Measurements from ENCODE around the gene CDC42SE1.

Gene CDC42SE1

GRCh38 chr1:151043163-151043562, 16.3 kb downstream of the CDC42SE1 start:
- no peak overlapping the region for H3K9ac ChIP-seq (ENCODE audit: low read depth, low read length)
- H3K4me1 ChIP-seq (ENCODE audit: insufficient read depth, low read length): peaks cover 8% of the 10 kb centered on the region
- H3K36me3 ChIP-seq (ENCODE audit: insufficient read depth, low read length): no peaks in the 10 kb centered on the region
- no peaks in the 10 kb centered on the region for H3K9me3 ChIP-seq (ENCODE audit: control insufficient read depth, insufficient read depth, low read length)

GRCh38 chr1:151039521-151039920, 19.9 kb downstream of the CDC42SE1 start:
- Histone ChIP-seq H3K9ac (ENCODE audit: low read depth, low read length) (no peak overlapping the region), H3K9me3 (ENCODE audit: control insufficient read depth, insufficient read depth, low read length) (no peaks in the 10 kb centered on the region), H3K4me1 (ENCODE audit: insufficient read depth, low read length) (peaks cover 8% of the 10 kb centered on the region), H3K36me3 (ENCODE audit: insufficient read depth, low read length) (peaks cover 2% of the 10 kb centered on the region; the same call in 1 of the 2 replicates)

- H3K4me1 ChIP-seq (ENCODE audit: insufficient read depth, low read length): peaks cover 8% of the 10 kb centered on the region
- H3K36me3 ChIP-seq (ENCODE audit: insufficient read depth, low read length): peaks cover 2% of the 10 kb centered on the region; the same call in 1 of the 2 replicates
- no peak overlapping the region for H3K9ac ChIP-seq (ENCODE audit: low read depth, low read length)
- no peaks in the 10 kb centered on the region for H3K9me3 ChIP-seq (ENCODE audit: control insufficient read depth, insufficient read depth, low read length)
These were observed 22.4 kb downstream of the CDC42SE1 start for GRCh38 chr1:151037032-151037431.

- Histone ChIP-seq H3K36me3 (ENCODE audit: insufficient read depth, low read length) (peaks cover 2% of the 10 kb centered on the region; the same call in 1 of the 2 replicates), H3K9ac (ENCODE audit: low read depth, low read length) (no peak within 1 kb of the TSS), H3K9me3 (ENCODE audit: control insufficient read depth, insufficient read depth, low read length) (no peaks in the 10 kb centered on the region), H3K4me1 (ENCODE audit: insufficient read depth, low read length) (peaks cover 8% of the 10 kb centered on the region)
These were observed 23.1 kb downstream of the CDC42SE1 start, which contains the start of gene BNIPL for GRCh38 chr1:151036356-151036755. Gene BNIPL, plus strand, starts transcription at chr1:151036586. Its CDS starts 140 bp downstream, at chr1:151036726.

GRCh38 chr1:151035167-151035566, 24.3 kb downstream of the CDC42SE1 start:
- Histone ChIP-seq H3K9me3 (ENCODE audit: control insufficient read depth, insufficient read depth, low read length) (no peaks in the 10 kb centered on the region), H3K9ac (ENCODE audit: low read depth, low read length) (no peak overlapping the region), H3K4me1 (ENCODE audit: insufficient read depth, low read length) (peaks cover 8% of the 10 kb centered on the region), H3K36me3 (ENCODE audit: insufficient read depth, low read length) (peaks cover 2% of the 10 kb centered on the region; the same call in 1 of the 2 replicates)

GRCh38 chr1:151032164-151032563, 27.3 kb downstream of the CDC42SE1 start:
- no peaks in the 10 kb centered on the region for H3K9me3 ChIP-seq (ENCODE audit: control insufficient read depth, insufficient read depth, low read length)
- H3K36me3 ChIP-seq (ENCODE audit: insufficient read depth, low read length): peaks cover 2% of the 10 kb centered on the region; the same call in 1 of the 2 replicates
- no peak overlapping the region for H3K9ac ChIP-seq (ENCODE audit: low read depth, low read length)
- no peaks in the 10 kb centered on the region for H3K4me1 ChIP-seq (ENCODE audit: insufficient read depth, low read length)

GRCh38 chr1:151026460-151026859, 33.0 kb downstream of the CDC42SE1 start:
- H3K9me3 ChIP-seq (ENCODE audit: control insufficient read depth, insufficient read depth, low read length): no peaks in the 10 kb centered on the region
- peaks cover 6% of the 10 kb centered on the region; the same call in 1 of the 2 replicates for H3K36me3 ChIP-seq (ENCODE audit: insufficient read depth, low read length)
- no peaks in the 10 kb centered on the region for H3K4me1 ChIP-seq (ENCODE audit: insufficient read depth, low read length)
- H3K9ac ChIP-seq (ENCODE audit: low read depth, low read length): no peak overlapping the region

- Histone ChIP-seq H3K9ac (ENCODE audit: low read depth, low read length) (no peak overlapping the region), H3K9me3 (ENCODE audit: control insufficient read depth, insufficient read depth, low read length) (no peaks in the 10 kb centered on the region), H3K36me3 (ENCODE audit: insufficient read depth, low read length) (peaks cover 6% of the 10 kb centered on the region; the same call in 1 of the 2 replicates), H3K4me1 (ENCODE audit: insufficient read depth, low read length) (no peaks in the 10 kb centered on the region)
These were observed 34.8 kb downstream of the CDC42SE1 start for GRCh38 chr1:151024540-151025146.

GRCh38 chr1:151013518-151013917, 45.9 kb downstream of the CDC42SE1 start:
- Histone ChIP-seq H3K9me3 (ENCODE audit: control insufficient read depth, insufficient read depth, low read length) (no peaks in the 10 kb centered on the region), H3K4me1 (ENCODE audit: insufficient read depth, low read length) (peaks cover 4% of the 10 kb centered on the region; the same call in 1 of the 2 replicates), H3K36me3 (ENCODE audit: insufficient read depth, low read length) (peaks cover 4% of the 10 kb centered on the region; the same call in 1 of the 2 replicates), H3K9ac (ENCODE audit: low read depth, low read length) (no peak overlapping the region)

- H3K9ac ChIP-seq (ENCODE audit: low read depth, low read length): no peak overlapping the region
- peaks cover 4% of the 10 kb centered on the region; the same call in 1 of the 2 replicates for H3K36me3 ChIP-seq (ENCODE audit: insufficient read depth, low read length)
- no peaks in the 10 kb centered on the region for H3K9me3 ChIP-seq (ENCODE audit: control insufficient read depth, insufficient read depth, low read length)
- peaks cover 6% of the 10 kb centered on the region; the same call in 1 of the 2 replicates for H3K4me1 ChIP-seq (ENCODE audit: insufficient read depth, low read length)
These were observed 46.5 kb downstream of the CDC42SE1 start for GRCh38 chr1:151012684-151013471.

- H3K4me1 ChIP-seq (ENCODE audit: insufficient read depth, low read length): peaks cover 11% of the 10 kb centered on the region; the same call in 1 of the 2 replicates
- H3K9me3 ChIP-seq (ENCODE audit: control insufficient read depth, insufficient read depth, low read length): no peaks in the 10 kb centered on the region
- H3K9ac ChIP-seq (ENCODE audit: low read depth, low read length): no peak overlapping the region
- H3K36me3 ChIP-seq (ENCODE audit: insufficient read depth, low read length): no peaks in the 10 kb centered on the region
These were observed 48.1 kb downstream of the CDC42SE1 start for GRCh38 chr1:151011154-151011850.

GRCh38 chr1:151010346-151010726, 49.1 kb downstream of the CDC42SE1 start:
- no peaks in the 10 kb centered on the region for H3K9me3 ChIP-seq (ENCODE audit: control insufficient read depth, insufficient read depth, low read length)
- no peaks in the 10 kb centered on the region for H3K36me3 ChIP-seq (ENCODE audit: insufficient read depth, low read length)
- H3K9ac ChIP-seq (ENCODE audit: low read depth, low read length): no peak overlapping the region
- H3K4me1 ChIP-seq (ENCODE audit: insufficient read depth, low read length): peaks cover 18% of the 10 kb centered on the region

- Histone ChIP-seq H3K9me3 (ENCODE audit: control insufficient read depth, insufficient read depth, low read length) (no peaks in the 10 kb centered on the region), H3K4me1 (ENCODE audit: insufficient read depth, low read length) (peaks cover 18% of the 10 kb centered on the region), H3K9ac (ENCODE audit: low read depth, low read length) (peak overlapping the region; percentile 72), H3K36me3 (ENCODE audit: insufficient read depth, low read length) (no peaks in the 10 kb centered on the region)
These were observed 49.6 kb downstream of the CDC42SE1 start for GRCh38 chr1:151009674-151010345.

GRCh38 chr1:151009206-151009587, 50.2 kb downstream of the CDC42SE1 start:
- H3K36me3 ChIP-seq (ENCODE audit: insufficient read depth, low read length): no peaks in the 10 kb centered on the region
- H3K9me3 ChIP-seq (ENCODE audit: control insufficient read depth, insufficient read depth, low read length): no peaks in the 10 kb centered on the region
- peak overlapping the region; percentile 72 for H3K9ac ChIP-seq (ENCODE audit: low read depth, low read length)
- H3K4me1 ChIP-seq (ENCODE audit: insufficient read depth, low read length): peaks cover 18% of the 10 kb centered on the region
